Skin epidermis (tissue), 12 donors: ENCODE results near the gene ZC3H13.

Experiments used
- H3K27ac ChIP-seq, 21 experiments: fragments of 200-600 bp; sonication (generic) in 11 of 21; one replicate each; pipeline ENCODE4 v1.5.0; 2020; ENCODE audit warnings: mild to moderate bottlenecking in 3 of 21, inconsistent platforms in 2 of 21, moderate library complexity in 2 of 21
- H3K4me3 ChIP-seq, 7 experiments: fragments of 200-600 bp; sonication (generic) in 2 of 7; one replicate each; pipeline ENCODE4 v1.5.0; 2020; ENCODE audit warnings: inconsistent platforms in 2 of 7, mild to moderate bottlenecking in 2 of 7, moderate library complexity in 1 of 7

ZC3H13 gene

DNA sequence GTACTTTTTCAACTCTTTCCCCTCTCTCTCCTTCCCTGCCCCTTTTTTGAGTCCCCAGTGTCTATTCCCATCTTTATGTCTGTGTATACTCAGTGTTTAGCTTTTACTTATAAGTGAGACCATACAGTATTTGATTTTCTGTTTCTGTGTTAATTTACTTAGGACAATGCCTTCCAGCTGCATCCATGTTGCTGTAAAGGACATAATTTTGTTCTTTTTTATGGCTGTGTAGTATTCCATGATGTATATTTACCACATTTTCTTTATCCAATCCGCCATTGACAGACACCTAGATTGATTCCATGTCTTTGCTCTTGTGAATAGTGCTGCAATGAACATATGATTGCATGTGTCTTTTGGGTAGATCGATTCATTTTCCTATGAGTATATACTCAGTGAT lies 10.7 kb upstream of the ZC3H13 start:
- H3K4me3 ChIP-seq: no peak overlapping the region
- no peak overlapping the region for H3K27ac ChIP-seq

DNA sequence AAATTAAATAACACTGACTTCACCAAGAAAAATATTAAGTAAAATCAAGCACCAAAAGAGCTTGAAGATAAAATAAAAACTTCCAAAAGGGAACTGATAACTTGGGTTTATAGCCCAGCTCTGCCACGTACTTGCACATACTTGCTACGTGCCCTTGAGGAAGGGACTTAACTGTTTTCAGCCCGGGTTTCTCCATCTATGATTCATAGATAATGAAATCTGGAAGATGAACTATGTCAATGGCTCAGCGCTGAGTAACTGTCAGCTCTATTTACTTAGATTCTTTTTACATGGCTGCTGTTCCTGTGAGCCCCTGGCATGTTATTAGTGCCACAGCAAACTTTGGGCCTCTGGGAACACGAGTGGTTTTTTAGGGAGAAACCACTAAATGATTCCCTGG lies 9.6 kb upstream of the ZC3H13 start:
- Histone ChIP-seq H3K27ac (no peak overlapping the region), H3K4me3 (no peak overlapping the region)

DNA sequence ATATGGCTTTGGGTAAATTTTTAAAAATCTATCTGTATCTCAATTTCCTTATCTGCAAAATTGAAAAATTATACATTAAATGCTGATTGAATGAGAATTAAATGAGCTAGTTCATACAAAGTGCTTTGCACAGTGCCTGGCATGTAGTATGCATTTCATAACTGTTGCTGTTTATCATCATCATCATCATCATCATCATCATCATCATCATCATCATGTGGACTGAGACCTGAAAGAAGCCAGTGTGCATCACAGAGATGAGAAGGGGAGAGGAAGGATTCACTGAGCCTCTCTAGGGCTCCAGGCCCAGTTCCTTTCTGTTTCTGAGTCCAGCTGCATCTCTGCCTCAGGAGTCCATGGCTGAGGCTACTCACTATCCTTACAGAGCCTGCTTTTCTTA lies 6.9 kb upstream of the ZC3H13 start:
- Histone ChIP-seq H3K4me3 (no peak overlapping the region), H3K27ac (no peak overlapping the region)

DNA sequence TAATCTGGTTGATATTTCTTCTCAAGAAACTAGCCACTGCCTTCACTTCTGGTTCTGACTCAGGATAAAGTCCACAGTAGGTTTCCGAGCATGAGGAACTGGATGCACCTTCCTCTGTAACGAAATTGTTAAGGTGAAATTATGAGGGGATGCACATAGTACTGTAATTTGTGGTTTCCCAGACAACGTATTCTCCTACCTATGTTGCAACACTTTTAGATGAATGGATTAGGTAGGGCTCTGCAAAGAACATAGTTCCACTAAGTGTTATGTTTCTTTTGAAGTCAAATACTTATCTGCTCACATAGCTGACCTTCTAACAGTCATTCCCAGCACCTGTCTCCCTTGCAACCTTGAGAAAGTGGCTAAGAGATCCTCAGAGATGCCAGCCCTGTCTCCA lies 5.7 kb upstream of the ZC3H13 start:
- Histone ChIP-seq H3K4me3 (no peak overlapping the region), H3K27ac (no peak overlapping the region)

DNA sequence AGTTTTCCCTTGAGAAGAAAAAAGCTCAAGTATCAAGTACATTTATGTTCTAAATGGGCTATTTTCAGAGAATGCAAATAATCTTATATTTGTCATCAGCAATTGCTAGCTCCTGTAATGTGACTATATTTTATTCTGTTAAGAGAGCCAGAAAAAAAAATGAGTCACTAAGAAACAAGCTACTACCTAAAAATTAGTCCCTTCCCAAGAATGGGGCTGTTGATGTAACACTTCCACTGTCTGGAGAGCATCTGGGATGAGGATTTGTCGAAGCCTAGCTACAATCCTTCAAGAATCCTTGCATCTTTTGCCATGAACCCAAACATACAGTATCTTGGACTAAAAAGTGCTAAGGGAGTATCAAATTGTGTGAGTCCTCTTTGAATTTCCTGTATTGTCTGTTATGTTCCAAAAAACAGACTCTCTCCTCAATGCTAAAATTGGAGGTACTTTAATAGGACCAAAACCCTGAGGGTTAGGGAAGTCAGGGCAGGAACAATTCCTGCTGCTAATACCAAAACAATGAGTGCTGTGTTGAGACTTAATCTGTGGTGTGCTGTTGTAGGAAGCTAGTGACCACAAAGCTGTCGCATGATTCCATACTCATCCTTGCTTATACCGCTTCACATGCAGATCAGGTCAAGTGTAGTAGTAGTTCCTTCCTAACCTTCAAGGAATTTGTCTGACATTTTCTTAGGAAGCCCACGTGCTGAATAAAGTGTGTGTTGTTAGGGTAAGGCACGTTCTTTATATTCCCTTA lies 4.9 kb upstream of the ZC3H13 start:
- Histone ChIP-seq H3K4me3 (no peak overlapping the region), H3K27ac (no peak overlapping the region)

DNA sequence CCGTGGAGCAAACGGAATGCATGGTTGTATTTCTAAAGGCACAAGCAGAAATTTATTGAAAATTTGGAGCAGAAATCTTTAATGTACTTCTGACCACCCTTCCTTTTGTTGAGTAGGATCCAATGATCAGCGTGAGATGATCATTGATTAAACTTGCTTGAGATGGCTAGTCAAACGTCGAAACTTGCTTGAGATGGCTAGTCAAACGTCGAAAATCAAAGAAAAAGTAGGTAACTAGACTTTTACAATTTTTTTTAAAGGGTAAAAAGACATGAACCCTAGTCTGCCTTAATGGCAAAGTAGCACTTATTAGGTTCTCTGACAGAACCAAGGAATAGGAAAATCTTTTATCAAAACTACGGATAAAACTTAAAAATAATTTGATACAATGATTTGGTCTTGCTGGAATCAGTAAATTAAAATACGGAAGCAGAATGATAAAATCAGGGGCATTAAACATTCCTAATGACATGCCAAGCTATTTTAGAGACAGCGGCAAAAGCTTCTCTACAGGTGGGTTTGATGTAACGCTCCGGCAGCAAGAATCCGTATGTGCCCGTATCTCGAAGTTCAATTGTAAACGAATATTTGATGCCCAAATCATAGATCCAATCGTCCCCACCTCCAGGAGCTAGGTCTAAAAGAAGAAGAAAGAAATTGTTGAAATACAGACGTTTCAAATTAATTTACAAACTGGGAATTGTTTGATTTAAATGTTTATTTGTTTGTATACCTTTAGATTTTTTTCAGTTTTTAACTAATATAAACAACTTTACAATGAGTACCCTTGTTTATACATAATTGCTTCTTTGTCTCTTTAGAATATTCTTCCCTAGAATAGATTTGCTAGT lies 841 bp upstream of the ZC3H13 start:
- Histone ChIP-seq H3K27ac (peak overlapping the region in 13 of 21 experiments; percentile 86 to 97 (median 93)), H3K4me3 (peak overlapping the region; percentile 71 to 97 (median 82))

DNA sequence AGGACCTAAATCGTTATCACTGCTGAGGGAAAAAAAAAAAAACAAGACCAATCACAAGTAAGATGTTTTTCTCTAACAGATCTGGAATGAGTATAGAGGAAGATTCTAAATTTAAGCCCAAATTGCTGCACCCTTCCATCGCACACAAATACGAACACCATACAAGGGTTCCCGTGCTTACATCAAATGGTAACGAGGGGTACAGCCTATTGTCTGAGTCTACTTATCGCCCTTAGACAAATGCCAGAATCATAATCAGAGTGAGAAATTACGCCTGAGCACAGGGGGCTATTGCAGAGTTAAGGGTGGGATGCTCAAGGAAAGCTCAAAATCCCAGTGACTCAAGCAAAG lies 603 bp downstream of the ZC3H13 start:
- H3K4me3 ChIP-seq: peak overlapping the region; percentile 71 to 97 (median 82)

DNA sequence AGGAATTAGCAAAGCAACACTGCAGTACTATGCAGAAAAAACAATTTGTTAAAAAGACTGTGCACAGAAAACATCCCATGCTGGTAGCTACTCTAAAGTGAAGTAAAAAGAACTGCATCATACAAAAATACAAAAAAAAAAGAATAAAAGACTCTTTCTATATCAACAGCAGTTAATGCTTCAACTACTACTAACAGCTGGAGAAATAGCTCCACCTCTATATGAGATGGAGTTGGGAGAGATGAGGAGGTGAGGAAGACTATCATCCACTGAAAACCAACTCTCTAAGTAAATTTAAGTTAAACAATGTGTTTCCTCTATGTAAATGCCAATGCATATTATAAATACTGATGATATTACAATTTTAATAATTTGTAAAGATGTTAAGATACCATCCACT lies 1.8 kb downstream of the ZC3H13 start:
- Histone ChIP-seq H3K4me3 (peak overlapping the region in 1 of 7 experiments; percentile 82), H3K27ac (no peak overlapping the region)

More for the DNA sequence above, 603 bp downstream of the ZC3H13 start:
- peak overlapping the region; percentile 80 to 97 (median 93) for H3K27ac ChIP-seq

DNA sequence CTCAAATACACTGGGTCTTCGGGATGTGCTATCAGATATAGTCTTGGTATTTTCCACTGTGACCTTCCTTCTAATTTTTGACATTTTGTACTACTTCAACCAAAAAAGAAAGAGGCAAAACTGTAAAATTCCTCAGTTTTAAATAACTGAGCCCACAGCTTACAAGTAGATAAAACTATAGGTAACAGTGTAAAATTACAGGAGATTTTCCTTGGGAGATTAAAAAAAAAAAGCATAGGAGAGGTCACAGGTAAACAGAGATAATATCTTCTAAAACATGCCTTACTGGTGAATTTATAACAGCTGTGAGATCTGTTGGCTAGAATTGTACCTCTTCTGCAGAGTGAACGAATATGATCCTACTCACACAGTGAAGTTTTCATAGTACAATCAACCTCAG lies 7.1 kb downstream of the ZC3H13 start:
- Histone ChIP-seq H3K27ac (no peak overlapping the region), H3K4me3 (no peak overlapping the region)

DNA sequence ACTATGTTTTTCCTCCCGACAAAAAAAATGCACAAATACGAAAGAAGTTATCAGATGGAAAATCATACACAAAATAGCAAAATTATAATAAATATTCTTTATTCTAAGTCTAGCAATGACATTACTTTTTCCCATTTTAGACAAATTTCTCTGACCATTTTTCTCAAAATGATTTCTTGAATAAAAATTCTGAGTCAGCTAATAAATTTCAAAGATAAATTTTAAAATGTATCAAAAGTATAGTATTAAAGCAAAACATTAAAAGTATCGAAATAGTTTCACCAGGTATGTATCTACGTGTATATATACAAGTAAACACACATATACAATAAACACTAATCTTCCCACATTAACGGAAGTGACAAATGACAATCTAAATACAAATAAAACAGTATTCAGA lies 8.9 kb downstream of the ZC3H13 start:
- H3K4me3 ChIP-seq: no peak overlapping the region
- H3K27ac ChIP-seq: no peak overlapping the region

DNA sequence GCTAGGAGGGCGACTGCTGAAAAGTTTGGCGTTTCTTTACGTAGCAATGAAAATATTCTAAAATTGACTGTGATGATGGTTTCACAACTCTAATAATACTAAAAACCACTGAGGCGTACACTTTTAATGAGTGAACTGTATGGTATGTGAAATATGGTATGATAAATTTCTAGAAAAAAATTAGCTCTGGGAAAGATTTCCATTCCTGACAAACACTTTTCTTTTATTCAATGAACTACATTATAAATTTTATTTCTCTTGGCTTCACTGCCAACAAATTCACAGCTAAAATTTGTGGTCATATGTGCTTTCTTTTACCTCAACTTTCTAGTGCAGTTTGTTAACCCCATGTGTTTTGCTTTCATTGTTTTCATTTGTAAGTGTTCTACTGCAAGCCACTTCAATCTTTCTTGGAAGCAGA lies 11.1 kb downstream of the ZC3H13 start:
- Histone ChIP-seq H3K4me3 (no peak overlapping the region), H3K27ac (no peak overlapping the region)

DNA sequence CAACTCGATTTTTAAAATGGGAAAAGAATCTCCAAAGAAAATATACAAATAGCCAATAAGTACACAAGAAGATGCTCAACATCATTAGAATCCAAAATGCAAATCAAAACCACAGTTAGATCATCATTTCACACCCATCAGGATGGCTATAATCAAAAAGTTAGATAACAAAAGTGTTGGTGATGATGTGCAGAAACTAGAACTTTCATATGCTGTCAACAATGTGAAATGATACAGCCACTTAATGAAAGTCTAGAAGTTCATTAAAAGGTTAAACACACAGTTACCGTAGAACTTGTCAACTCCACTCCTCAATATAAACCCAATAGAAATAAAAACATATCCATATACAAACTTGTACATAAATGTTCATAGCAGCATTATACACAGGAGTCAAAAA lies 11.8 kb downstream of the ZC3H13 start:
- Histone ChIP-seq H3K4me3 (no peak overlapping the region), H3K27ac (no peak overlapping the region)

DNA sequence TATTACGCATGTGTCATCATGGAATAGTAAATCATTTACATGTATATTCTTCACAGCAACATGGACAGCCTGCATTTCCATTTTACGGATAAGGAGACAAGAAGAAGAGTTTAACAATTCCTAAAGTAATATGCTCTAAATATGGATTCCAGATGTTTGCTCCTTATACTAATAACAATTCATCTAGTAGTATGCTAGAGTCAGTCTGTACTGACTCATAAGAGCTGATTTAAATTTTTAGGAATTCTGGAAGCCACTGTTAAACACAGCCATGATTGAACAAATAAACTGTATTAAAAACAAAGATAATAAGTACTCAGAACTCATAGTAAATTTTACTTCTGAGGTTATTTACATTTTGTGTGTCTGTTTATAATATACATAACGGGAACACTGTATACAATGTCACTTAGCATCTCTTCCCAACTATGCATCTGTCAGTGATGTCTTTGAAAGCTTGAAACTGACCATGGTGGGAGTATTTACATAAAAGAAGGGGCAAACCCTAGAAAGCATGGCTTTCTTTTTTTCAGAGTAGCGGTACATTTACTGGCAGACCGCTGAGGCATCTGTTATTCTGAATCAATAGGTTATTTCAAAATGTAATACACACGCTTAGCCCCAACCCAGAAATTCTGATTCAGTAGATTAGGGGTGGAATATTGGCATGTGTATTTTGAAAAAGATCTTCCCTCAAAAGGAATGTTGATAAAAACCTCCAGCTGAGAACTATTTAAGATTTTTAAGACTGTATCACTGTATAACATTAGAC lies 12.9 kb downstream of the ZC3H13 start:
- H3K4me3 ChIP-seq: no peak overlapping the region
- no peak overlapping the region for H3K27ac ChIP-seq

DNA sequence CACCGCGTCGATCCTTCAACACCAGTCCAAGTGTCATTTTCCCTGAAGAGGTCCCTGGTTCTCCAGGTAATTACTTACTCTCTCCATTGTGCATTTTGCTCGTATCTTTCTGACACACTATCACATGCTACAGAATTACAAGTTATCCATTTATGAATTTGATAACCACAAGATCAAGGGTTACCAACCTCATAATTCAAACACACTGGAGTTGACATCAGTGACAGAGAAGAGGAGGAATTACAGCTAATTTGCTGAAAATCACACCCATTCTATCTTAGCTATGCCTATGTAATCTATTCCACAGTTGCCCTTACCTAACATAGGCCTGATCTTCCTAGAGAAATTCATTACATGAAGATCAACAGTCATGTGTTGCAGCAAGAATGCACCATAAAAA lies 14.2 kb downstream of the ZC3H13 start:
- no peak overlapping the region for H3K4me3 ChIP-seq

DNA sequence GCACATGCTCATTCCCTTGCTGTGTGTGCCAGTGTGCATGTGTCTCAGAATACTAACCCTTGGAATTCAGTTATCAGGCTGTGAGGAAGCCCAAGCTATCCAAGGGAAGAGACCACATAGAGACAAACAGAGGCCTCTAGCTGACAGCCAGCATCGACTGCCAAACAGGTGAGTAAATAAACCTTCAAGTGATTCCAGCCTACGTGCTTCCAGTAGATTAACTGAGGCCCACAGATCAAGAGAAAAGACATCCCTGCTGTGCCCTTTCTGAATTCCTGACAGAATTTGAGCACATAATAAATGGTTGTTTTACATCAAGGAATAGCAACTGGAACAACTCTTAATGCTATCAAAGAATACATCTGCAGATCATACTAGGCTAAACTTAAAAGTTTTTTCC lies 17.5 kb downstream of the ZC3H13 start:
- H3K4me3 ChIP-seq: no peak overlapping the region
- no peak overlapping the region for H3K27ac ChIP-seq

More for the DNA sequence above, 14.2 kb downstream of the ZC3H13 start:
- no peak overlapping the region for H3K27ac ChIP-seq

DNA sequence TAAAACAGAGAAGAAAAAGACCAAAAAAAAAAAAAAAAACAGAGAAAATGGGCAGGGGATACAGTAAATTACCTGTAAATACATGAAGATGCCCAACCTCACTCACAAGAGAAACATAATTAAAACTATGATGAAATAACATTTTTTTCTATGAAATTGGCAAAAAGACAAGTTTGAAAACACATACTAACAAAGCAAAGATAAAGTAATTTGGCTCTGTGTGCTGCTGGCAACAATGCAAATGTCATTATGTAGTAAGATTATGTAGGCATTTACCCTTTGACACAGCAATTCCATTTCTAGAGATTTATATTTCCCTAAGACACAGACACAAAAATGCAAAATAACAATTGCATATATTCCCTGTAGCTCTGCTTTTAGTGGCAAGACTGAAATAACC lies 20.2 kb downstream of the ZC3H13 start:
- no peak overlapping the region for H3K27ac ChIP-seq
- H3K4me3 ChIP-seq: no peak overlapping the region

DNA sequence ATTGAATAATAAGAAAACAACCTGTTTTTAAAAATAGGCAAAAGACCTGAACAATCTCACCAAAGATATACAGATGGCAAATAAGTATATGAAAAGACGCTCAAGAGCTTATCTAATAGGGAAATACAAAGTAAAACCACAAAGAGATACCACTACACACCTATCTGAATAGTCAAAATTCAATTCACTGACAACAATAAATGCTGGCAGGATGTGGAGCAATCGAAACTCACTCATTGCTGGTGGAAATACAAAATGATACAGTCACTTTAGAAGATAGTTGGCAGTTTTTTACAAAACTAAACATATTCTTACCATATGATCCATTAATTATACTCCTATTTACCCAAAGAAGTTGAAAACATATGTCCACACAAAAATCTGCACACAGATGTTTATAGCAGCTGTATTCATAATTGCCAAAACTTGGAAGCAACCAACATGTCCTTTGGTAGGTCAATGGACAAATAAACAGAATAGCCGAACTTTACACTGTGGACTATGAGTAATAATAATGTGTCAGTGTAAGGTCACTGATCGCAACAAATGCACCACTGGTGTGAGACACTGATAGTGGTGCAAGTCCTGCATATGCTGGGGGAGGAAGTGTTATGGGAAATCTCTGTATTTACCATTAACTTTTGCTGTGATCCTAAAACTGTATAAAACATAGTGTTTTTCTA lies 20.8 kb downstream of the ZC3H13 start:
- Histone ChIP-seq H3K27ac (no peak overlapping the region), H3K4me3 (no peak overlapping the region)

DNA sequence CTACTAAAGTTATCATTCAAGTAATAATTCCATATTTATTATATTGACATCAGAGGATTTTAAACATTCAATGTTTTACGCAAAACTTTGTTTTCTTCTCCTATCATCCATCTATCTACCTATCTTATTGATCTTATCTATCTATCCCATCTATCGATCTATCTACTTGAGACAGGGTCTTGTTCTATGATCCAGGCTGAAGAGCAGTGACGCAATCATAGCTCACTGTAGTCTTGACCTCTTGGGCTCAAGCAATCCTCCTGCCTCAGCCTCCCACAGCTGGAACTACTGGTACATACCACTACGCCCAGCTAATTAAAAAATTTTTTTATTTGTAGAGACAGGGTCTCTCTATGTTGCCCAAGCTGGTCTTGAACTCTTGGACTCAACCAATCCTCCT lies 27.4 kb downstream of the ZC3H13 start:
- no peak overlapping the region for H3K4me3 ChIP-seq
- H3K27ac ChIP-seq: no peak overlapping the region

DNA sequence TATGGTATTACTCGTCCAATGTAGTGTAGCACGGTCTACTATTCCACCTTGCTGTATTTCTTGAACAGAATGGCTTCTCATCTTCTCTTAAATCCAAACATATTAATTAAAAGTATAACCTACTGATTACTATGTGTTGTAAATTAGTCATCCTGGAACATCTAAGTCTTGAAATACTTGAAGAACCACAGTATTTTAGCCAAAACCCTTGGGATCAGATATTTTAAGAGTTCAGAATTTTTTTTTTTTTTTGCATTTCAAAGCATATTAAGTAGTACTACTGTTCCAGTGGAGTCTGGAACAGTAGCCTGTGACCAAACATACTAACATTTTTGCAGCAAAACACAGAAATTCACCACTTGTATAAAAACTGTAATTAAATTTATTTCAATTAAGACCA lies 30.1 kb downstream of the ZC3H13 start:
- H3K4me3 ChIP-seq: no peak overlapping the region
- H3K27ac ChIP-seq: no peak overlapping the region

DNA sequence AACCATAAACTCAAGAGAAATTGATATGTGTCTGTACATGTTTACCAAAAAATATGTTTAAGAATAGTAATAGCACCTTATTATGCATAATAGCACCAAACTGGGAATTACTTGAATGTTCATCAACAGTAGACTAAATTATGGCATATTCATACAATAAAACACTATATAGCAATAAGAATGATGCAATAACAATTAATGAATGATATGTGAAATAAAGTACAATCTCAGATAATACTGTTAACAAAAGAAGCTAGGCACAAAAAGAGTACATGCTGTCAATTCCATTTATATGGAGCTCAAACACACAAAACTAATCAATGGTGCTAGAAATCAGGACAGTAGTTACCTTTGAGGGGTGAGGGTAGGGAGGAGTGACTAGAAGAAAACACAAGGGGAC lies 36.3 kb downstream of the ZC3H13 start:
- Histone ChIP-seq H3K4me3 (no peak overlapping the region), H3K27ac (no peak overlapping the region)
